KOPT-K1 (cell line): Measurements from ENCODE around the gene MYO16.

Experiments
- H3K27ac ChIP-seq: fragments of 200-600 bp; sonication (generic); 2 replicates; pipeline ENCODE4 v1.5.1; 2016; ENCODE audit warnings: antibody characterized with exemption, mild to moderate bottlenecking, low read depth, low read length; ENCODE audit not compliant: poor library complexity, severe bottlenecking
- H3K36me3 ChIP-seq: fragments of 200-600 bp; sonication (generic); 2 replicates; pipeline ENCODE4 v1.5.1; 2017; ENCODE audit warnings: antibody characterized with exemption, mild to moderate bottlenecking, low read length, moderate library complexity; ENCODE audit not compliant: insufficient read depth
- H3K9me3 ChIP-seq: fragments of 200-600 bp; sonication (generic); 2 replicates; pipeline ENCODE4 v1.5.1; 2017; ENCODE audit warnings: antibody characterized with exemption, low read length, mild to moderate bottlenecking; ENCODE audit not compliant: insufficient read depth, poor library complexity, severe bottlenecking

Gene MYO16

DNA sequence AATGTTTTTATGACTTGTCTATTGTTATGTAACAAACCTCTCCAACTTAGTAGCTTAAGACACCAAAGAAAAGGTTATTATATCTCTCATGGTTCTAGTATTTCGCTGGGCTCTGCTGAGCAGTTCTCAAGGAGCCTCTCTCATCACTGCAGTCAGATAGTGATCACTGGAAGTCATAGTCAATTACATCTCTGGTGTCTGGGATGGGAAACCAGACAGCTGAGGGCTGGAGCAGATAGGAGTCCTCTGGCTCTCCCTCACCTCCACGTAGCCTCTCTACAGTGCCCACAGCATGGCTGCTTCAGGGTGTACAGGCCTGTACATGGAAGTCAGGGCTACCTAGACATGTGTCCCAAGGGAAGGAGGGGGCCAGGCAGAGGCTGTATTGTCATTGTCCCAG is 507.5 kb downstream of the MYO16 start:
- peaks cover 13% of the 10 kb centered on the region for H3K9me3 ChIP-seq
- H3K27ac ChIP-seq: no peak overlapping the region
- no peaks in the 10 kb centered on the region for H3K36me3 ChIP-seq

DNA sequence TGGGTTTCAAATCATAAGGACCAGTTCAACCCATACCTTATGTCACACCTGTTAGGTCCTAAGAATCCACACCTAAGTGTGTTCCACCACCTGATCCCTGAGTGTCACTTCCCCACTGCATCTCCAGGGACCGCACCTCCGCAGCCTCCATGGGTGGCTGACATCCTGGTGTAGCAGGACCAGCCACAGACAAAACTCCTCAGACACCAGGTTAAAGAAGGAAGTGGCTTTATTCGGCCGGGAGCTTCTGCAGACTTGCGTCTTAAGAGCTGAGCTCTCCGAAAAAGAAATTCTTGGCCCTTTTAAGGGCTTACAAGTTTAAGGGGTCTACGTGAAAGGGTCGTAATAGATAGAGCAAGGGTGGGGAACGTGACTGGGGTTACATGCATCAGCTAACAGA is 509.9 kb downstream of the MYO16 start:
- H3K27ac ChIP-seq: no peak overlapping the region
- peaks cover 13% of the 10 kb centered on the region for H3K9me3 ChIP-seq
- H3K36me3 ChIP-seq: no peaks in the 10 kb centered on the region

DNA sequence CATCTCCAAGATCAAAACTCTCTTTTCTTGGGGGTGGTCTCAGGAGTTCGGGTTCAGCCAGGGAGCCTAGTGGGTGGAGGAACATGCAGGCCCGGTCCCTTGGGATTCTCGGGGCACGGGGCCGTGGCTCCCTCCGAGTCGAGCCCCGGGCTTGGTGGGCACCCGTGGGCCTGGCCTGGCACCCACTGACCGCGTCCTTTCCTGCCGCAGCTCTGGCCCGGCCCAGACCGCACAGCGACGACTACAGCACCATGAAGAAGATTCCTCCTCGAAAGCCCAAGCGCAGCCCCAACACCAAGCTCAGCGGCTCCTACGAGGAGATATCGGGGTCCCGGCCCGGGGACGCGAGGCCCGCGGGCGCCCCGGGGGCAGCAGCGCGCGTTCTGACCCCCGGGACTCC is 510.6 kb downstream of the MYO16 start:
- Histone ChIP-seq H3K36me3 (no peaks in the 10 kb centered on the region), H3K27ac (no peak overlapping the region), H3K9me3 (peaks cover 13% of the 10 kb centered on the region)

DNA sequence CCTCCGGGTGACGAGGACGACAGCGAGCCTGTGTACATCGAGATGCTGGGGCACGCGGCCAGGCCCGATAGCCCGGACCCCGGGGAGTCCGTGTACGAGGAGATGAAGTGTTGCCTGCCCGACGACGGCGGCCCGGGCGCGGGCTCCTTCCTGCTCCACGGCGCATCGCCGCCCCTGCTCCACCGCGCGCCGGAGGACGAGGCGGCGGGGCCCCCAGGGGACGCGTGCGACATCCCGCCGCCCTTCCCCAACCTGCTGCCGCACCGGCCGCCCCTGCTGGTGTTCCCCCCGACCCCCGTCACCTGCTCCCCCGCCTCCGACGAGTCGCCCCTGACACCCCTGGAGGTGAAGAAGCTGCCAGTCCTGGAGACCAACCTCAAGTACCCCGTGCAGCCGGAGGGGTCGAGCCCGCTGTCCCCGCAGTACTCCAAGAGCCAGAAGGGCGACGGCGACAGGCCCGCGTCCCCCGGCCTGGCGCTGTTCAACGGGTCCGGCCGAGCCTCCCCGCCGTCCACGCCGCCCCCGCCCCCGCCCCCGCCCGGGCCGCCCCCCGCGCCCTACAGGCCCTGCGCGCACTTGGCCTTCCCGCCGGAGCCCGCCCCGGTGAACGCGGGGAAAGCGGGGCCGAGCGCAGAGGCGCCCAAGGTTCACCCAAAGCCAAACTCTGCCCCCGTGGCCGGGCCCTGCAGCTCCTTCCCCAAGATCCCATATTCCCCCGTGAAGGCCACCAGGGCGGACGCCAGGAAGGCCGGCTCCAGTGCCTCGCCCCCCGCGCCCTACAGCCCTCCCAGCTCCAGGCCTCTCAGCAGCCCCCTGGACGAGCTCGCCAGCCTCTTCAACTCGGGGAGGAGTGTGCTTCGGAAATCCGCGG is 511.3 kb downstream of the MYO16 start:
- Histone ChIP-seq H3K36me3 (no peaks in the 10 kb centered on the region), H3K9me3 (peaks cover 13% of the 10 kb centered on the region), H3K27ac (no peak overlapping the region)

DNA sequence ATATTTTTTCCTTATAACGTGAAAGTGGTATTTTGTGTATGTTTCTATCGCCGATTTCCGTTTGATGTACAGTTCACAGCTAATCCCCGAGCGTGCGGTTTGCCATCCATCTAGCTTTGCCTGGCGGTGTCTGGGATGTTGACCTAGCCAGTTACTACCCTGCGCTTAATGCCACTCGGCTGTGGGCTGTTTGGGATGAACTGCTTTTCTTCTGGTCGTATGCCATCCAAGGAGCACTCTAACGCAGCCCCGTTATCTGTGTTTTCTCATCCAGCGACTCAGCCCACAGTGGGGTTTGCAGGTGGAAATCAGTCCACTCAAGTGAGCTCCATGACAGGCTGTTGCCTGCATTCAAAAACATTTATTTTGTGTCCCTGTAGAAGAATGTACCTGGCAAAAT is 512.3 kb downstream of the MYO16 start:
- Histone ChIP-seq H3K36me3 (no peaks in the 10 kb centered on the region), H3K27ac (no peak overlapping the region), H3K9me3 (peaks cover 13% of the 10 kb centered on the region)

DNA sequence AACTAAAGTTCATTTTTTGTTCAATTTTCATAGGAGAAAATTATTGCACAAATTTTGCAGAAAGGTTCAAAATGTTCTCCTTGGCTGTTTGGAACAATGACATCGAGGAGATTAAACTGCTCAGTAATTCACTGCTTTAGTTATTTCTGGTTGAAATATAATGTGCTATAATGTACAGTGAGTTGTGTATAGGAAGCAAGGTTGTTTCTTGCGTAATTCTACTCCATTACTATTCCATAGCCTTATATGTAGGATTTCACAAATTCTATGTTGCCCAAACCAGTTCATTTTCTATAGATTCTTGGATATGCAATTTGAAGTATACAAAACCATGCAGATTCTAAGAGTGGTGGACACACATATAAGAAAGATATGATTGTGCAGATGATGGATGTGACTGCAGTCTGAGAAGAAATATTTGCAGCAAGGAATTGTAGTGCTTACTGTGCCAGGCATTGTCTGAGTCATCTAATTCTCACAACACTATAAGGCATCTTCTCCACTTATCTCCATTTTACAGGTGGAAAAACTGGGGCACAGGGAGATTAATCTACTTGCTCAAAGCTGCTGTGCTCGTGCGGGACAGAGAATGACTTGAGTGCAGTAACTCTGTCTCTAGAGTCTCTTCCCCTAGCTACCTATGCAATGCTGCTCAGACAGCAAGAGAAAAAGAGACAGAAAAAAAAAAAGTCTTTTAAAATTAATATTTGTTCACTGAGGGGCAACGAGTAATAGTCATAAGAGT is 515.5 kb downstream of the MYO16 start:
- H3K9me3 ChIP-seq: peaks cover 5% of the 10 kb centered on the region
- no peaks in the 10 kb centered on the region for H3K36me3 ChIP-seq
- H3K27ac ChIP-seq: no peak overlapping the region

DNA sequence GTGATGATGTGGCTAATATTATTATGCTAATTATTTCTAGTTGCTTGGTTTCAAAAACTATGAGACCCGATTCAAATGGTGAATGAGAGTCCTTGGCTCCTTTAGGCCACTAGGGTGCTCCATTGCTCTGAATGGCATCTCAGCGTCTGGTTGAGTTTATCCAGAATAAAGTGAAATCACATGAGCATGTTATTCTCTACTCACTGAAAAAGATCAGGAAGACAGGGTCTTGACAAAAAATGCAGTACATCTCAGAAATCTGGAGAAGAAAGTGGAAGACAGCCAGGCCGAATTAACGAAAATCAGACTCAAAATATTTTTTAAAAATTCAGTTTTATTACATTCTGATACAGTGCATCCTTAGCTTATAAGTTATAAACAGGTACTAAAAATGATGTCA is 516.2 kb downstream of the MYO16 start:
- H3K36me3 ChIP-seq: no peaks in the 10 kb centered on the region
- no peak overlapping the region for H3K27ac ChIP-seq
- H3K9me3 ChIP-seq: no peaks in the 10 kb centered on the region

DNA sequence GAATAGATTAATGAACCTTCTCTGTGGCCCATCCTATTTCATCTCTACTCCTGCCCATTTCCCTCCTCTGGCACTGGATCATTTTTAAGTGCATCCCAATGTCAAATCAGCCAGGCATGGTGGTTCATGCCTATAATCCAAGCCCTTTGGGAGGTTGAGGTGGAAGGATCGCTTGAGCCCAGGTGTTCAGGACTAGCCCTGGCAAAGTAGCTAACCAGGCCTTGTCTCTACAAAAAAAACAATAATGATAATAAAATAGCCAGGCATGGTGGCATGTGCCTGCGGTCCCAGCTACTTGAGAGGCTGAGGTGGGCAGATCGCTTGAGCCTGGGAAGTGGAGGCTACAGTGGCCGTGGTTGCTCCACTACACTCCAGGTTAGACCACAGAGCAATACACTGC is 517.0 kb downstream of the MYO16 start:
- H3K27ac ChIP-seq: no peak overlapping the region
- no peaks in the 10 kb centered on the region for H3K36me3 ChIP-seq
- H3K9me3 ChIP-seq: no peaks in the 10 kb centered on the region

DNA sequence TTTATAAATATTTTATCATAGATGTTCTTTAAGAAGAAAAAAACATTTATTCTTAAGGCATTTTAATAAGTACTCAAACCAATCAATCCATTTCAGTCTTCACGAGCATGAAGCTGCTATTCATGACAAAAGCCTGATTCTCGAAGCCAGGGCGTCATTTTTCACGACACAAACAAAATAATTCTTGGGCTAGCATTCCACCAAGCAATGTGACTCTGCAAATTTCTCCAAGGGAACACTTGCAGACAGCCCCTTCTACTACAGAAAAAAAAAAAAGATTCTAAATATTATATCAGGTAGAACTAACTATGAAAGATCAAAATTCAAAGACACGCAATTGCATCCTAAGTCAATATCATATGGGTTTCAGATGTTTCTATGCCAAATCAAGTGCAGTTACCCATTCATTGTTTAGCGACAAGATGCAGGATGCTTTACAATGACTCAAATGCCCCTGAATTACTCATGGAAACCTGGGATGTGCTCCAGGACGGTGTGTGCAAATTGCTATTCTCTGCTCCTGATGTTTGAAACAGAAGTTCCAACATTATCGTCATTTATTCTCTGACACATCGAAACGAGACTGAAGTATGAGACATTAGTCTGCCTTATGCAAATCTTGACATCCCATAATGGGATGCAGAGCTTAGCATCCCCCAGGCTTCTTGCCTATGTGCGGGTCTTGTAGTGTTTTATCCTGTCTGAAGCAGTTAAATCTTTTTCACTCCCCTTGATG is 517.7 kb downstream of the MYO16 start:
- no peaks in the 10 kb centered on the region for H3K36me3 ChIP-seq
- no peak overlapping the region for H3K27ac ChIP-seq
- no peaks in the 10 kb centered on the region for H3K9me3 ChIP-seq

DNA sequence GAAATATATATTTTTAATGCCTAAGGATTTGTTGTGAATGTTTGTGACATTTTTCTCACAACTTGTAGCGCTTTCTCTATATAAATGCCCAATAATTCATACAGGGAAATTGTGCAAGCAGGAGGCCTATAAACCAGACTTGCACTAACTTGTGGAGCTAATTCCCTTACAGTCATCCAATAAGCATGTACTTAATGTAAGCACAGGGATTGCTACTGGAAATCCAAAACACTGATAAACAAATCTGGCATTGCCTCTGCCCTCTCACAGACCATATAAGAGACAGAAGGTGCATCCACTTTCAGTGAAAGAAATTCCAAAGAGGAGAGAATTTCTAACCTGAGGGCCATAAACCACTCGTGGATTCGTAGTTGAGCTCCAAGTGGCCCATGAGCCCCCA is 518.8 kb downstream of the MYO16 start:
- no peaks in the 10 kb centered on the region for H3K36me3 ChIP-seq
- H3K27ac ChIP-seq: no peak overlapping the region
- H3K9me3 ChIP-seq: no peaks in the 10 kb centered on the region

DNA sequence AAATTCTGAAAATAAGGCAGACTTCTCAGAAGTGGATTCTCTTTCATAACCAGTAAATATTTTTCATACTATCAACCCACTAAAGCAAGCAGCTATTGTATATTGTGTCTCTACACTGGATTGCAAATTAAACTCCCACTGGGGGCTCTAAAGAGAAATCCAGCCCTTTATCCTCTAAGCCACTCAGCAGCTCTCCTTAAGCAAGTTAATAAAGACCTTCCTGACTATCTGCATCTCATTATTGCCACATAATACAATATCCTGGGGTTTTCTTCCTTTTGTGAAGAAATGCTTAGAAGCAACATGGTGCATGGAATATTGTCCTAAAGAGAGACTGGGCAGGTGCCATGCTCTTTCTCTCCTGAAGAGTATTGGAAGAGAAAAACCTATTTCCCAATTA is 521.3 kb downstream of the MYO16 start:
- no peak overlapping the region for H3K27ac ChIP-seq
- H3K36me3 ChIP-seq: no peaks in the 10 kb centered on the region
- H3K9me3 ChIP-seq: no peaks in the 10 kb centered on the region

DNA sequence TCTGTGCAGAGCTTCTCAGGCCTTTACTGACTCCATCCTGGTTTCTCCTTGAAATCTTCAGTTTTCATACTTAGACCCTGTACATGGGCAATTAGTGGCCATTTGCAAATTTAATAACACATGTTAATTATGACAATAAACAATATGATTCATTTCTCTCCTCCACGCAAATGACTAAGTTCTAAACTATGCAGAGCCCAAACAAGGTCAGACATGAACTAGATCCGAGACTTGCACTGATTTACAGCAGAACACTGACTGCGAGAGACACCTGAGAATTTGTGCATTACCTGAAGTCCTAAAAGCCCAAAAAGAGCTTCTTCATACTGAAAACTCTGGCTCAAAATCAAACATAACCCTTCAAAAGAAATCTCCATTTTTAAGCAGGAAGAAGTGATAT is 521.8 kb downstream of the MYO16 start:
- H3K36me3 ChIP-seq: no peaks in the 10 kb centered on the region
- H3K9me3 ChIP-seq: no peaks in the 10 kb centered on the region
- H3K27ac ChIP-seq: no peak overlapping the region

DNA sequence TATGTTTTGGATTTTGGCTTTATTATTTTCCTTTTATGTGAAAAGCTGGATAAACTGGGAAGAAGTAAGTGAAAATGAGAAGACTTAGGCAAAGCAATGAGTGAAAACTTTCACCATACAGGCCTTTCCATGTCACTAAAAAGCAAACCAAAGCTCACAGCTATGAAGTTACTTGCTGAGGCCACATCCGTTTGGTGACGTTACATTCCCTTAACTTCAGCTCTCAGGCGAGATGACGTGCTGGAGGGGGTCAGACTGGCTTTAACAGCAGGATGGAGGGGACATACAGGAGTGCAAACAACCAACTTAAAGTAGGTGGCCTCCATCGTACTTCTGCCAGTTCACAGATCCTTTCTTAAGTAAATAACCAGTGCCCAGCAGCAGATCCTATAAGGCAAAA is 522.3 kb downstream of the MYO16 start:
- Histone ChIP-seq H3K27ac (no peak overlapping the region), H3K9me3 (no peaks in the 10 kb centered on the region), H3K36me3 (no peaks in the 10 kb centered on the region)

DNA sequence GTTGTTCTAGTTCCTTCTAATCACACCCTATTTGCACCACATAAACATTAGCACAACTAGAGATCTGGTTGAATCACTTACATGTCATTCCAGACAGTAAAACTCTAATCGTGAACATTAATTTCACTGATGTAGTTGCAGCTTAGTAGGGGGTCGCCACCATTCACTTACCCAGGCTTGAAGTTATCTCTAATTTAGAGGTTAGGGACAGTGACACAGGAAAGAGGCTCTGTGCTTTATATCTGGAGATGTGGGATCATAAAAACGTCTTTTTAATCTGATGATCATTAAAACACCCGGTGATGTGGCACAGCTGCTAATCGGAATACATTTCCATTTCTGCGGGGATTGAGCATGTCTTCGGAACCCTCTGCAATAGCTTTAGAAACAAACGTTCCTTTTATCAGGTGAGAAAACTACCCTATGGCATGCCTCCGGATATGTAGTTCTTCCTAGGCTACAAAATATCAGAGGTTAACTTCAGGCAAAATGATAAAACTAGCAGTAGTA is 523.0 kb downstream of the MYO16 start:
- no peaks in the 10 kb centered on the region for H3K36me3 ChIP-seq

DNA sequence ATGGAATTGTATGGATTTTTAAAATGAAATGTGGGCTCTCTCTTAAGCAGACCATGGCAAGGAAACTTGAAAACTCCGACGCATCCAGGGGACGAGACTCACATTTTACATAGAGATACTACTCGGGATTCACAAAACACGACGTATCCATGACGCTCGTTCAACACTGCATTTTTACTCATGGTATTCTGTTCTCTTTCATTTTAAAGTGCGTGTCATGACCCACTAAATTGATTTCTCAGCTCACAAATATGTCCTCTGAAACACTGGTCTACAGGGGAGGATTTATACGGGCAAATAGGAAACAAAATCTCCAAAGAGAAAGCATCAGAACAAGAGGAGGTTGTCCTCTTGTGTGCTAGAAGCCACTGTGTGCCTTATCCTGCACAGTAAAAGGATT is 523.5 kb downstream of the MYO16 start:
- Histone ChIP-seq H3K36me3 (no peaks in the 10 kb centered on the region), H3K27ac (no peak overlapping the region), H3K9me3 (no peaks in the 10 kb centered on the region)

More for the DNA sequence above, 523.0 kb downstream of the MYO16 start:
- no peaks in the 10 kb centered on the region for H3K9me3 ChIP-seq
- no peak overlapping the region for H3K27ac ChIP-seq
